K562 (cell line): Measurements from ENCODE around the gene SYNCRIP. TPM values are rescaled to one million over a fixed set of nuclear protein-coding genes. Genes with fewer than 3 reads are reported as not detected.

Experiments
- ARID1B ChIP-seq: fragments of 450-650 bp; IDR thresholded peaks from 2 replicates; pipeline ENCODE4 v1.6.1; 2016; ENCODE audit warnings: antibody characterized with exemption, mild to moderate bottlenecking, inconsistent platforms
- CC2D1A ChIP-seq: fragments of 450-650 bp; IDR thresholded peaks from 2 replicates; pipeline ENCODE4 v1.6.1; 2017; ENCODE audit warnings: mild to moderate bottlenecking
- CHD2 ChIP-seq: IDR thresholded peaks from 2 replicates; pipeline ENCODE4 v1.6.1; 2011; ENCODE audit warnings: low read depth, low read length
- CREM ChIP-seq: IDR thresholded peaks from 2 replicates; pipeline ENCODE4 v1.6.1; 2014; ENCODE audit warnings: antibody characterized with exemption, low read depth
- EHMT2 ChIP-seq: fragments of 450-650 bp; IDR thresholded peaks from 2 replicates; pipeline ENCODE4 v1.6.1; 2018; ENCODE audit warnings: antibody characterized with exemption
- ESRRA ChIP-seq: fragments of 450-650 bp; IDR thresholded peaks from 2 replicates; pipeline ENCODE4 v1.6.1; 2014; ENCODE audit warnings: low read depth, mild to moderate bottlenecking, moderate library complexity, borderline replicate concordance
- FOSL1 ChIP-seq: fragments of 200-800 bp; sonication (Bioruptor generic); conservative IDR thresholded peaks from 2 replicates; pipeline ENCODE4 v1.6.1; 2016; ENCODE audit warnings: missing genetic modification characterization, missing compliant biosample characterization
- IFI16 ChIP-seq: fragments of 250-450 bp; sonication (Bioruptor Pico); IDR thresholded peaks from 2 replicates; pipeline ENCODE4 v2.1.2; 2022; ENCODE audit warnings: mild to moderate bottlenecking, inconsistent platforms
- MAFG ChIP-seq: fragments of 450-650 bp; conservative IDR thresholded peaks from 2 replicates; pipeline ENCODE4 v1.6.1; 2016; ENCODE audit warnings: missing genetic modification characterization, missing compliant biosample characterization
- MAFK ChIP-seq: IDR thresholded peaks from 2 replicates; pipeline ENCODE4 v1.6.1; 2011; ENCODE audit warnings: low read length, improper control_type of control experiment
- MAX ChIP-seq: sonication (generic); formaldehyde crosslinking; IDR thresholded peaks from 2 replicates; pipeline ENCODE4 v1.9.0; 2022; ENCODE audit warnings: mild to moderate bottlenecking, missing genetic modification reagents
- NFIC ChIP-seq: fragments of 450-650 bp; IDR thresholded peaks from 2 replicates; pipeline ENCODE4 v1.6.1; 2017; ENCODE audit warnings: mild to moderate bottlenecking, inconsistent platforms
- PHF20 ChIP-seq: fragments of 450-650 bp; IDR thresholded peaks from 2 replicates; pipeline ENCODE4 v1.6.1; 2018; ENCODE audit not compliant: partially characterized antibody
- PTTG1 ChIP-seq: fragments of 450-650 bp; IDR thresholded peaks from 2 replicates; pipeline ENCODE4 v1.6.1; 2016; ENCODE audit warnings: low read depth, mild to moderate bottlenecking, missing genetic modification characterization, missing compliant biosample characterization
- RAD21 ChIP-seq, 2 experiments: fragments of 250-450 bp in 1 of 2; fragments of 450-650 bp in 1 of 2; sonication (Bioruptor Pico) in 1 of 2; formaldehyde crosslinking in 1 of 2; IDR thresholded peaks in 1 of 2; conservative IDR thresholded peaks in 1 of 2; 2 replicates each; pipeline versions ENCODE4 v1.4.0 to v1.8.0; 2020 to 2022; ENCODE audit warnings: mild to moderate bottlenecking in 2 of 2, moderate library complexity in 1 of 2
- SMARCA4 ChIP-seq: fragments of 450-650 bp; IDR thresholded peaks from 2 replicates; pipeline ENCODE4 v1.6.1; 2016
- SOX6 ChIP-seq: fragments of 450-650 bp; IDR thresholded peaks from 2 replicates; pipeline ENCODE4 v1.6.1; 2014; ENCODE audit warnings: mild to moderate bottlenecking
- TRIM24 ChIP-seq, 2 experiments: fragments of 450-650 bp; IDR thresholded peaks; 2 replicates each; pipeline ENCODE4 v1.6.1; 2016
- YY1 ChIP-seq, 3 experiments: IDR thresholded peaks; 2 replicates each; pipeline ENCODE4 v1.6.1; 2011; ENCODE audit warnings: low read length in 2 of 3, mild to moderate bottlenecking in 2 of 3, moderate library complexity in 2 of 3, borderline replicate concordance in 1 of 3, control low read depth in 1 of 3, low read depth in 1 of 3; ENCODE audit not compliant: insufficient read depth in 3 of 3, insufficient replicate concordance in 2 of 3, control insufficient read depth in 1 of 3, insufficient read length in 1 of 3; ENCODE audit errors: extremely low read depth in 1 of 3
- ZNF431 ChIP-seq: sonication (generic); formaldehyde crosslinking; IDR thresholded peaks from 2 replicates; pipeline ENCODE4 v1.8.0; 2022; ENCODE audit warnings: mild to moderate bottlenecking, missing genetic modification reagents
- polyA plus RNA-seq, 8 experiments: library from polyadenylated mRNA; depleted of rRNA in 4 of 8; stranded (reverse) in 5 of 8; unstranded in 3 of 8; fragments of >200 nt; fragmentation: Nextera tagmentation in 2 of 8; fragmentation: Illumina TruSeq in 1 of 8; extraction: Ambion mirVana in 2 of 8; extraction: Trizol in 1 of 8; gene quantifications; 2 replicates each; pipeline versions ENCODE4 v1.2.1 to v1.2.3, GENCODE V29; 2011 to 2014; ENCODE audit warnings: inconsistent platforms in 1 of 8, missing spikeins in 1 of 8
- total RNA-seq, 7 experiments: library from RNA; depleted of rRNA in 6 of 7; stranded (reverse); fragments of >200 nt in 6 of 7; fragmentation: Illumina TruSeq in 2 of 7; extraction: Trizol in 2 of 7; gene quantifications; 2 replicates each; pipeline versions ENCODE4 v1.2.1 to v1.2.3, GENCODE V29; 2011 to 2021; ENCODE audit warnings: low replicate concordance in 1 of 7

Gene SYNCRIP
- total and polyA plus RNA-seq, 9 of the 15 experiments (the other 6 are each of a cell fraction or from before 2014, with no cell fraction given), result 46.5 to 295 (median 140) TPM

GRCh38 chr6:85580878-85581267, 61.8 kb downstream of the SYNCRIP start (continued):
- TF ChIP-seq SOX6, result 0 out of 2 replicates have a peak, but pooled peaks have one; percentile 20
- TF ChIP-seq MAFG, result peak; percentile 67
- TF ChIP-seq NFIC, result peak; percentile 76
- no peak for TF ChIP-seq PTTG1
- no peak for TF ChIP-seq PHF20
- 0 out of 2 replicates have a peak, but pooled peaks have one; percentile 36 for TF ChIP-seq ESRRA
- TF ChIP-seq EHMT2, result 0 out of 2 replicates have a peak, but pooled peaks have one; percentile 20
- peak; percentile 53; the same call in 1 of the 2 replicates for TF ChIP-seq CHD2
- TF ChIP-seq FOSL1 (tag), result peak; percentile 59; the same call in 1 of the 2 replicates
- no peak; a peak in 1 of 4 replicates for TF ChIP-seq RAD21 (CRISPR knock-in tag; conservative IDR thresholded peaks at IDR 0.05 in 1 of 2, IDR thresholded peaks at IDR 0.05 in 1 of 2)
- TF ChIP-seq ZNF431 (CRISPR knock-in tag), result no peak
- TF ChIP-seq IFI16 (CRISPR knock-in tag), result no peak
- 0 out of 2 replicates have a peak, but pooled peaks have one; percentile 22 for TF ChIP-seq MAX (CRISPR knock-in tag)
- peak in 1 of 3 experiments; percentile 32 for TF ChIP-seq YY1 (IDR thresholded peaks at IDR 0.05; ENCODE audit: borderline replicate concordance in 1 of 3, control insufficient read depth in 1 of 3, extremely low read depth in 1 of 3, insufficient read depth in 3 of 3, insufficient read length in 1 of 3, insufficient replicate concordance in 2 of 3, low read depth in 1 of 3, low read length in 2 of 3)
- peak; percentile 70 for TF ChIP-seq MAFK
- TF ChIP-seq ARID1B, result peak; percentile 46
- TF ChIP-seq TRIM24 (IDR thresholded peaks at IDR 0.05), result peak in 1 of 2 experiments; percentile 70; a peak in 2 of 4 replicates
- peak; percentile 53 for TF ChIP-seq SMARCA4
- 0 out of 2 replicates have a peak, but pooled peaks have one; percentile 8 for TF ChIP-seq CREM
- peak; percentile 70; the same call in 1 of the 2 replicates for TF ChIP-seq CC2D1A
